ENCODE measurements around the gene IGHMBP2. TPM values are rescaled to one million over a fixed set of nuclear protein-coding genes. Genes with fewer than 3 reads are reported as not detected.
A peak's percentile ranks its signal among the peaks of the same experiment; 100 is the strongest.
"Not testable (repeated sequence)": the region's sequence is repeated elsewhere in the genome, so short reads cannot be mapped to it uniquely, and the experiment has no call there.

IGHMBP2 gene
- total RNA-seq, 1 donor from 2014 or later = 5.8 TPM

GRCh38 chr11:68961245-68961644, 57.6 kb downstream of the IGHMBP2 start:
- no peak for DNase-seq (ENCODE audit: low read depth in 2 of 2)

- DNase-seq (ENCODE audit: low read depth in 2 of 2) = no peak
Observed at GRCh38 chr11:68962527-68963250, 59.0 kb downstream of the IGHMBP2 start.

- DNase-seq (ENCODE audit: low read depth in 2 of 2) = peak in 1 of 2 donors; percentile 15
Observed at GRCh38 chr11:68963779-68964178, 60.1 kb downstream of the IGHMBP2 start.

- no peak for DNase-seq (ENCODE audit: low read depth in 2 of 2)
Observed at GRCh38 chr11:68965901-68966853, 62.5 kb downstream of the IGHMBP2 start.

GRCh38 chr11:68966894-68967780, 63.4 kb downstream of the IGHMBP2 start:
- DNase-seq (ENCODE audit: low read depth in 2 of 2) = no peak

GRCh38 chr11:68968306-68969250, 64.9 kb downstream of the IGHMBP2 start:
- no peak for DNase-seq (ENCODE audit: low read depth in 2 of 2)

- no peak for DNase-seq (ENCODE audit: low read depth in 2 of 2)
Observed at GRCh38 chr11:68969386-68969785, 65.7 kb downstream of the IGHMBP2 start.

- DNase-seq (ENCODE audit: low read depth in 2 of 2) = no peak
Observed at GRCh38 chr11:68970921-68971636, 67.4 kb downstream of the IGHMBP2 start.

GRCh38 chr11:68973219-68973618, 69.5 kb downstream of the IGHMBP2 start:
- DNase-seq (ENCODE audit: low read depth in 2 of 2) = no peak

GRCh38 chr11:68973706-68974105, 70.0 kb downstream of the IGHMBP2 start:
- not testable (repeated sequence) for DNase-seq (ENCODE audit: low read depth in 2 of 2)

- DNase-seq (ENCODE audit: low read depth in 2 of 2) = peak; percentile 14 to 26
Observed at GRCh38 chr11:68974421-68975194, 70.9 kb downstream of the IGHMBP2 start.

- no peak for DNase-seq (ENCODE audit: low read depth in 2 of 2)
Observed at GRCh38 chr11:68976095-68976494, 72.4 kb downstream of the IGHMBP2 start.

GRCh38 chr11:68976563-68976962, 72.9 kb downstream of the IGHMBP2 start:
- peak in 1 of 2 donors; percentile 47 for DNase-seq (ENCODE audit: low read depth in 2 of 2)

- DNase-seq (ENCODE audit: low read depth in 2 of 2) = no peak
Observed at GRCh38 chr11:68977781-68978625, 74.3 kb downstream of the IGHMBP2 start.

GRCh38 chr11:68978626-68978930, 74.9 kb downstream of the IGHMBP2 start:
- DNase-seq (ENCODE audit: low read depth in 2 of 2) = no peak

GRCh38 chr11:68978931-68979594, 75.4 kb downstream of the IGHMBP2 start:
- DNase-seq (ENCODE audit: low read depth in 2 of 2) = peak in 1 of 2 donors; percentile 13

- no peak for DNase-seq (ENCODE audit: low read depth in 2 of 2)
Observed at GRCh38 chr11:68979931-68980775, 76.5 kb downstream of the IGHMBP2 start.
